Myocyte (in vitro differentiated cells): Measurements from ENCODE around the gene FOXN3. TPM values are rescaled to one million over a fixed set of nuclear protein-coding genes. Genes with fewer than 3 reads are reported as not detected.

Experiments used
- DNase-seq: peaks from one replicate; pipeline ENCODE4 v3.0.0-alpha.2; 2012; ENCODE audit warnings: low read depth
- total RNA-seq: library from RNA; depleted of rRNA; stranded (reverse); fragments of >200 nt; gene quantifications from 2 replicates; pipeline ENCODE4 v1.2.3, GENCODE V29; 2014

The FOXN3 gene
- total RNA-seq, 1 donor from 2014 or later: 27.5 TPM

- DNase-seq: no peak
These were observed 309.4 kb downstream of the FOXN3 start for GRCh38 chr14:89107626-89108025.
